GM13976 (cell line): ENCODE results near the gene FAAP100.
A peak's percentile ranks its signal among the peaks of the same experiment; 100 is the strongest.

Source experiments
- DNase-seq: peaks from one replicate; pipeline ENCODE4 v3.0.0; 2012; ENCODE audit warnings: low spot score
- in situ Hi-C: fragments of 300-500 bp; cut with MboI; formaldehyde crosslinking; loops from one replicate; pipeline ENCODE4 v1.12.0; 2022; ENCODE audit warnings: low sequenced_read_pairs, mixed read lengths, inconsistent platforms; ENCODE audit not compliant: unreplicated experiment
- TF ChIP-seq, protein P1 (sequence below): IDR thresholded peaks from 2 replicates; pipeline ENCODE4 v1.5.1; 2012; ENCODE audit warnings: borderline replicate concordance, mild to moderate bottlenecking; ENCODE audit not compliant: insufficient read depth; ENCODE audit errors: extremely low read depth, missing control alignments, control extremely low read depth

Gene FAAP100

DNA sequence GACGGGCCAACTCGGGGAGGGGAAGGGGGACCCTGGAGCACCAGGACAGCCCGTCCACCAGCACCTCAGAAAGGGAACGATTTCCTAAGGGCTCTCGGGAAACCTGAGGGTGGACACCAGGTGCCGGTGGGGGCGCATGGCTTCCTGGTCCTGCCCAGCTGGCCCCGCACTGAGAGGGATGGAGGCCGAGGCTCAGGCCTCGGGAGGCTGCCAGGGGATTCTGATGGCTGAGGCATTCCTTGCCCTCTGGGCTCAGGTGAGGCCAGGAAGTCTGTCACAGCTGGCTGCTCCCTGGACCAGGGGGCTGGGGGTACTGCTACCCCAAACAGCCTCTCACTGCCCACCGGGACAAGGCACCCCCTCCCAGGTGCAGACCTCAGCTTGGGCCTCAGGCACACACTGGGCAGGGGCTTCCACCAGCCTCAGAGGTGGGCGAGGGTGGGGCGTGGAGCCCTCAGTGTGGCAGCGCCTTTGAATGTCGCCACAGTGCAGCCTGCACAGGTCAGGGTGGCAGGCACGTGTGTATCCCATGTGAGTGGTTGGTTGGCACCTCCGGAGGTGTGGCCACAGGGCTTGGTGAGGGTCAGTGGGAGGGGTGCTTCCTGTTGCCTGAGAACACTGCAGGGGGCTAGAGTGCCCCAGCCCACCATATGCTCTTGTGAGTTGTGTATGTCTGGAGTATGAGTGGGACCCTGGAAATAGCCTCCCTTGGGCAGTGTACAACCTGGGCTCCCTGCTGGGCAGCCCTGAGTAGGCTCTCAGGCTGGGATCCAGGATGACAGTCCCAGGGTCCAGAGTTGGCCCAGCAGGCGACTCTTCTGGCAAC, 27.9 kb downstream of the FAAP100 start:
- DNase-seq, result no peak

DNA sequence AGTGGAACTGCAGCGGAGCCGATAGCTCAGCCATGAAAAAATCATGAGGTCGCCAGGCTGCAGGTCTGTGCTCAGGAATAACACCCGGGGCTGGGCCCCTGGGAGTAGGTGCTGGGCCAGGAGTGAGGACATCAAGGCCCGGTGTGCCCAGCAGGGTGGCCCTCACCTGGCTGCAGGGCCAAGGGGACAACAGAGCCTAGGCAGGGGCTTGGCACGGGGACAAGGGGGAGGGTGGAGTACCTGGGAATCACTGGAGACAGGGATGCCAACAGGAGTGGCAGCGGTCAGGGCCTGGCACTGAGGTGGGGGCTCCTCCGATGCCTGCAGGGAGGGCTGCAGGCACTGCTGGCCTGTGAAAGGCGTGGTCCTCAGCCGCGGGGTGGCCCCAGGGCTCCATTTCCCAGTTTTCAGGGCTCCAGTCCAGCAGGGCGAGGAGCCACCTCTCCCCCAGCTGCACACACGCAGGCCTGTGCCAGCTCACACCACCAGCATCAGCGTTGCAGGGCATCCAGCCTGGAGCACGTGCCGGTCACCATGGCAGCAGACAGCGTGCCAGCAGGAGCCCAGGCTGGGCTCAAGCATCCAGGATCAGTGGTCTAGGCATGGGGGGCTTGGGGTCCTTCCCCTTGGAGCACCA, 28.6 kb downstream of the FAAP100 start:
- in situ Hi-C loops, result no loop called here
- TF ChIP-seq, protein P1, sequence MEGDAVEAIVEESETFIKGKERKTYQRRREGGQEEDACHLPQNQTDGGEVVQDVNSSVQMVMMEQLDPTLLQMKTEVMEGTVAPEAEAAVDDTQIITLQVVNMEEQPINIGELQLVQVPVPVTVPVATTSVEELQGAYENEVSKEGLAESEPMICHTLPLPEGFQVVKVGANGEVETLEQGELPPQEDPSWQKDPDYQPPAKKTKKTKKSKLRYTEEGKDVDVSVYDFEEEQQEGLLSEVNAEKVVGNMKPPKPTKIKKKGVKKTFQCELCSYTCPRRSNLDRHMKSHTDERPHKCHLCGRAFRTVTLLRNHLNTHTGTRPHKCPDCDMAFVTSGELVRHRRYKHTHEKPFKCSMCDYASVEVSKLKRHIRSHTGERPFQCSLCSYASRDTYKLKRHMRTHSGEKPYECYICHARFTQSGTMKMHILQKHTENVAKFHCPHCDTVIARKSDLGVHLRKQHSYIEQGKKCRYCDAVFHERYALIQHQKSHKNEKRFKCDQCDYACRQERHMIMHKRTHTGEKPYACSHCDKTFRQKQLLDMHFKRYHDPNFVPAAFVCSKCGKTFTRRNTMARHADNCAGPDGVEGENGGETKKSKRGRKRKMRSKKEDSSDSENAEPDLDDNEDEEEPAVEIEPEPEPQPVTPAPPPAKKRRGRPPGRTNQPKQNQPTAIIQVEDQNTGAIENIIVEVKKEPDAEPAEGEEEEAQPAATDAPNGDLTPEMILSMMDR, result no peak
- no peak for DNase-seq

More for the DNA sequence above, 27.9 kb downstream of the FAAP100 start:
- in situ Hi-C loops, result no loop called here
- TF ChIP-seq, protein P1, result no peak

DNA sequence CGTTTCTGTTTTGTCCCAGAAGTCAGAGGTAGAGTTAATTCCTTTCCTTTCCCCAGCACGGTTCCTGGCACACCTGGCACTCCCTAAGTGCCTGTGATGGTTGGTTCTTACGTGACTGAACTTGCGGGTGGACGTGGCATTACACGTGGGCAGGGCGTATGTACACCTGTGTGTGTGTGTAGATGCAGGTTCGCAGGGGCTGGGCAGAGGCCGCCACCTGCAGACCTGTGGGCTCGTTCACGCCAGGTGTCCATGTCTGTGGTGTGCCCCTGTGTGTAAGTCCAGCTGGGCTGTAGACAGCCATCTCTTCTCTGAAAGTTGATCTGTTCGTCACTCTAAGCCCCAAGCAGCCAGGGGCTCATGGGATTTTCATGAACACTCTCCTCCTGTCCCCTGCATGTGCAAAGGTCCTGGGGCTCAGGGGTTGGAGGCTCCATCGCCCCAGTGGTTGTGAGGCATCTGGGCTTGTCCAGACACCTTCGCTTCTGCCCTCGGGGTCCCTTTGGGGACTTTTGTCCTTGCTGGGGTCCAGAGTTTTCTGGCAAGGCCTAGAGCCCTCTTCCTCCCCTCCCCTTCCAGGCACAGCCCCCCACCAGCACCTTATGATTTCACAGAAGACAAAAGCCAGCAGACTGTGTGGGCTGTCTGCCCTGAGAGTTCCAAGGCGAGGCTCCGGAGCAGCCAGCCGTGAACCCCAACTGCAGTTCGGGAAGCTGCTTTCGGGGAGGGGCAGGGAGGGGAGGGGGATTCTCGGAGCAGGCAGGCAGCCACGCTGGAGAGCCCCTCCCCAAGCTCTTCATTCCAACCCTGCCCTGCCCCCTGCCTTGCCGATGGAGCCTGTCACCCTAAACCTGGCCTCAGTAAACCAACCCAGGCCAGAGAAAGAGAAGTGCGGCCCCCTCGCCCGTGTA, 29.4 kb downstream of the FAAP100 start:
- TF ChIP-seq, protein P1, result no peak
- no peak for DNase-seq
- in situ Hi-C loops, result no loop called here

DNA sequence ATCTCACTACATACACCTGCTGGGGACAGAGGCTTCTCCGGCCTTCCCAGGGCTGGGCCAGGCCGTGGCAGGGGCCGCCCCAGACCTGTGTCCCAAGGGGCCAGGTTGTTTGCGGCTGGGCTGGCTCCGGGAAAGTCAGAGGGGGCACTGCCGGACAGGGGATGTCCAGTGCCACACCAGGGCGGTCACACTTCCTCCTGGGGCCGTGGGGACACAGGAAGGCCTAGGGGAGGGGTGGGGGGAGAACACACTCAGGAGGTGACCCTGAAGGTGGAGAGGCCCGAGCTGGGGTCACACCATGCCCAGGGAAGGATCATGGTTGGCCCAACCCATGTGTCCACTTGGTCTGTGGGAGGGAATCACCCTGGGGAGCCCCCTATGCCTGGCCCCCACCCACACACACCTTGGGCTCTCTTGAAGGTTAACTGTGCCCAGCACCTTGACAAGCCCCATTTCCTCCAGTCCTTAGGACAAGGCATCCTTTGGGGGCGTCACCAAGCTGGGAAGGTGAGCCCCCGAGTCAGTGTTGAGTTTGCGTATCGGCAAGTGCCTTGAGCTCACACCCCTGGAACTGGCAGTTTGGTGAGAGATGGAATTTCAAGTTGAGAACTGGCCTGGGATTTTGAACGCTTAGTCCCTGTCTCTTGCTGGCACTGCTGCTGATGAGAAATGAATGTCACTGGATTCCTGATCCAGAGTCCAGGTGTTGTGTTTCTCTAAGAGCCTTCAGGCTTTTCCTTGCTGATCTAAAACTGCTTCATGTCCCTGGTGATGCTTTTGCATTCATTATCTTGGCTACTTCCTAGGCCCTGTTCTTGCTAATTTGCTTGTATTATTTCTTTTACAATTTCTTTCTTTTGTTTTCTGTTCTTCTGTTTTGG, 31.9 kb downstream of the FAAP100 start:
- TF ChIP-seq, protein P1, result no peak
- in situ Hi-C loops, result no loop called here
- no peak for DNase-seq

DNA sequence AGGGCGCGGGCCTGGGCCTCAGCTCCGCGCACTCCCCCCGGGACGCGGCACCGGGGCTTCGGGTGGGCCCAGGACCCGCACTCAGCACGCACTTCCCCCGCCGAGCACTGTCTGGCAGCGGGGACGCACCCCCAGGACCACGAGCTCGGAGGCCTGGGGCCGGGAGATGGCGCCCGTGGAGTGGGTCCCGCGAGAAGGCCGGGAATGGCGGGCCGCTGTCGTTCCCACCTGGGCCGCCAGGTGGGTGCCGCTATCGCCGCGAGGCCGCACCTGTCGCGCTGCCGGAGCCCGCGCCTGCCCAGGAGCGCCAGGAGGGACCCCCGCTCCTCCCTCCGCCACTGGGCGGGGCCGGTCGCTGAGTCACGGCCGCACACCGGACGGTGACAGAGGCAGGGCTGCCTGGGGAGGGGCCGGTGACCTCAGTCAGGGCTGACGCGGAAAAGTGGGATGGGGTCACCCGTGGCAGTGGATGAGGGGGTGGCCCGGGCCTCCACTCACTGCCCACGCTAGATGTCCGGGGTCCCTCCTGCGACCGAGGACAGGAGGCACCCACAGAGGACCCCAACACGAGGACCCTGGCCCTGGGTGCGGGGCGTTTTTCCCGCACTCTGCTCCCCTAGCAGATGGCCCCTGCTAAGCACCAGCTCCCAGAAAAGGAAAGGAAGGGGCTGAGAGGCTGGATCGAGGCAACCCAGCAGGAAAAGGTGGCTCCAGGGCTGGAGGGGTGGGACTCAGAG, 32.7 kb downstream of the FAAP100 start:
- DNase-seq, result peak; percentile 83
- in situ Hi-C loops, result no loop called here
- TF ChIP-seq, protein P1, result peak; percentile 36
